ENCODE results near the gene ZNHIT1.

- no peak for TF ChIP-seq POLR2A (IDR thresholded peaks at IDR 0.05)
- TF ChIP-seq CTCF (IDR thresholded peaks at IDR 0.05) = no peak
These were observed 15.4 kb upstream of the ZNHIT1 start for GRCh38 chr7:101202603-101202918.

Data from body of pancreas (tissue), 4 donors.